Naive thymus-derived CD4-positive, alpha-beta T cell (primary cell): ENCODE results near the gene PLPP1. TPM values are rescaled to one million over a fixed set of nuclear protein-coding genes. Genes with fewer than 3 reads are reported as not detected.
A peak's percentile ranks its signal among the peaks of the same experiment; 100 is the strongest.

Experiments
- ATAC-seq: fragments of 150-1000 bp; cut with Tn5 transposase; 2 replicates; pipeline ENCODE4 v1.10.0; 2021; ENCODE audit warnings: mild to moderate bottlenecking, moderate library complexity
- CTCF ChIA-PET: fragments of 350-600 bp; sonication (Branson Sonifier 250); formaldehyde crosslinking; loops from one replicate; lab custom pipeline; 2021; ENCODE audit warnings: antibody characterized with exemption; lab: Charles Lee
- POLR2A ChIA-PET: fragments of 350-600 bp; sonication (Branson Sonifier 250); formaldehyde crosslinking; loops from one replicate; lab custom pipeline; 2021; ENCODE audit warnings: antibody characterized with exemption, inconsistent platforms; lab: Charles Lee
- DNase-seq, 9 donors: peaks; one replicate each; pipeline versions ENCODE4 v3.0.0 to v3.0.0-alpha.2; 2020 to 2022; ENCODE audit warnings: mixed read lengths in 1 of 9
- H3K27ac ChIP-seq: one replicate; pipeline ENCODE4 v1.7.0; 2013; ENCODE audit warnings: mild to moderate bottlenecking, low read depth, low read length, moderate library complexity
- H3K27me3 ChIP-seq, 2 donors: one replicate each; pipeline ENCODE4 v1.7.0; 2013; ENCODE audit warnings: low read length in 2 of 2, mild to moderate bottlenecking in 2 of 2, moderate library complexity in 2 of 2; ENCODE audit not compliant: control insufficient read depth in 2 of 2, insufficient read depth in 2 of 2
- H3K36me3 ChIP-seq, 3 experiments: 1 replicate in 2 of 3; 2 replicates in 1 of 3; pipeline ENCODE4 v1.7.0; 2013; ENCODE audit warnings: low read length in 3 of 3, mild to moderate bottlenecking in 3 of 3, moderate library complexity in 1 of 3; ENCODE audit not compliant: insufficient read depth in 3 of 3, control insufficient read depth in 2 of 3
- H3K4me1 ChIP-seq, 2 donors: one replicate each; pipeline ENCODE4 v1.7.0; 2013; ENCODE audit warnings: low read length in 2 of 2, mild to moderate bottlenecking in 2 of 2, moderate library complexity in 1 of 2; ENCODE audit not compliant: control insufficient read depth in 2 of 2, insufficient read depth in 2 of 2
- H3K4me3 ChIP-seq: 2 replicates; pipeline ENCODE4 v1.7.0; 2013; ENCODE audit warnings: mild to moderate bottlenecking, low read length
- H3K9me3 ChIP-seq, 3 experiments: 1 replicate in 2 of 3; 2 replicates in 1 of 3; pipeline ENCODE4 v1.7.0; 2013; ENCODE audit warnings: low read length in 3 of 3; ENCODE audit not compliant: control insufficient read depth in 2 of 3
- H3K27ac Mint-ChIP-seq, 9 donors: one replicate each; pipeline ENCODE4 v1.8.0; 2020 to 2022; ENCODE audit warnings: mixed read lengths in 9 of 9, mild to moderate bottlenecking in 8 of 9, moderate library complexity in 5 of 9, inconsistent platforms in 2 of 9
- H3K27me3 Mint-ChIP-seq, 5 donors: one replicate each; pipeline ENCODE4 v1.8.0; 2021 to 2022; ENCODE audit warnings: mixed read lengths in 5 of 5, mild to moderate bottlenecking in 1 of 5
- H3K36me3 Mint-ChIP-seq, 5 donors: one replicate each; pipeline ENCODE4 v1.8.0; 2020 to 2022; ENCODE audit warnings: mixed read lengths in 5 of 5, mild to moderate bottlenecking in 3 of 5, inconsistent platforms in 1 of 5
- H3K4me1 Mint-ChIP-seq, 7 donors: one replicate each; pipeline ENCODE4 v1.8.0; 2020 to 2022; ENCODE audit warnings: mixed read lengths in 7 of 7, mild to moderate bottlenecking in 3 of 7, inconsistent platforms in 1 of 7
- H3K4me3 Mint-ChIP-seq, 10 donors: one replicate each; pipeline ENCODE4 v1.8.0; 2020 to 2022; ENCODE audit warnings: mild to moderate bottlenecking in 10 of 10, mixed read lengths in 10 of 10, moderate library complexity in 6 of 10, inconsistent platforms in 2 of 10
- H3K9me3 Mint-ChIP-seq, 11 donors: one replicate each; pipeline ENCODE4 v1.8.0; 2020 to 2022; ENCODE audit warnings: mixed read lengths in 11 of 11, mild to moderate bottlenecking in 4 of 11, inconsistent platforms in 1 of 11, moderate library complexity in 1 of 11
- intact Hi-C, 2 donors: fragments of 100-400 bp; cut with micrococcal nuclease; formaldehyde crosslinking; loops; one replicate each; pipeline ENCODE4 v1.15.1; 2023
- polyA plus RNA-seq, 2 donors: library from polyadenylated mRNA; unstranded; fragments of 300-500 nt; fragmentation: Illumina TruSeq; gene quantifications; one replicate each; pipeline ENCODE4 v1.2.3, GENCODE V29; 2021
- total RNA-seq, 6 experiments: library from RNA in 5 of 6; stranded (reverse) in 5 of 6; gene quantifications; 1 replicate in 5 of 6; 2 replicates in 1 of 6; pipeline ENCODE4 v1.2.3 and lab custom pipeline; 2021 to 2026

The PLPP1 gene
- total and polyA plus RNA-seq, 7 experiments from 2014 or later: 8.0 to 31.3 (median 12.9) TPM

DNA sequence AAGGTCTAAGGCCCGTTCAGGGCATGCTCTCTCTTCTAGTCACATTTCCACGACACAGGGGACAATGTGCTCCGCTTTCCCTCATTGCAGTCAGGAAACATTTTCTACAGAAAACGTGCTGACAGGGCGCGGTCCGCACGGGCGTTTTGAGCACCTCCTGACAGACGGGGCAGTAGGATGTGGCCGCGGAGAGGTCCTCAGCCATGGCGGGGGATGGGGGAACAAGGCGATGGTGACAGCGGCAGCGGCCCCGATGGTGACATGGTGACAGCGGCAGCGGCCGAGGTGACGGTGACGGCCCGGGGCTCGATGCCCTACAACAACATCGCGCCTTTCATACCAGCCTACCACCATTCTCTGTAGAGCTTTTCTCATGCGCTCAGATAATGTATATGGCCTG, 4.1 kb downstream of the PLPP1 start:
- Mint-ChIP-seq H3K4me3 (peak overlapping the region in 2 of 10 donors; percentile 2 to 17), H3K9me3 (no peaks in the 10 kb centered on the region), H3K36me3 (peaks cover 0 to 26% (median 18%) of the 10 kb centered on the region in 5 donors), H3K4me1 (peaks cover 17 to 50% (median 45%) of the 10 kb centered on the region in 7 donors), H3K27me3 (no peaks in the 10 kb centered on the region), H3K27ac (no peak overlapping the region)
- POLR2A ChIA-PET: no interaction called here
- CTCF ChIA-PET: no interaction called here
- Histone ChIP-seq H3K36me3 (peaks cover 0 to 9% (median 0%) of the 10 kb centered on the region in 3 experiments), H3K27me3 (no peaks in the 10 kb centered on the region), H3K27ac (no peak overlapping the region), H3K4me1 (peaks cover 6 to 15% of the 10 kb centered on the region in 2 donors), H3K4me3 (no peak overlapping the region), H3K9me3 (no peaks in the 10 kb centered on the region)
- DNase-seq (no peak), ATAC-seq (no peak)
- intact Hi-C loops: loop anchor here in 1 of 2 donors (10.0 kb wide), 2 partner anchors 116 to 1644 kb away; partner anchors contain the start of gene GPBP1

DNA sequence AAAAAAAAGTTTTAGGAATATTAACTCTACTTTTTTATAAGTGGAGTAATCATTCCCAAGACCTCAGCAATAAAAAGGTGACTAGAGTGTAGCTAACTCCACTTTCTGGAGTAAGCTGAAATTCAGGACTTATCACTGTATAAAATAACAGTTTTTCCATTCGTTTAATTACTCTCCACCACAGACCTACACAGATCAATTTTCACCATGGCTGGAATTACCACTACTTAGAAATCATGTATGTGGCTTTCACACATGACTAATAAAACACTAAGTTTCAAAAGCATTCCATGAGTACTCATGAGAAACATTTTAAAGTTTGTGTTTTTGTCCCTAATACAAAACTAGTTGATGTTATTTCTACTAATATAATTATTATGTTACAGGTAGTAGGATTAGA, 9.9 kb downstream of the PLPP1 start:
- H3K27ac ChIP-seq: no peak overlapping the region
- H3K36me3 ChIP-seq: no peaks in the 10 kb centered on the region
- intact Hi-C loops: loop anchor here in 1 of 2 donors (10.0 kb wide), 1 partner anchor 70 kb away; no protein-coding TSS in a partner anchor
- no peaks in the 10 kb centered on the region for H3K9me3 Mint-ChIP-seq
- CTCF ChIA-PET: no interaction called here
- no peak overlapping the region for H3K4me3 ChIP-seq
- ATAC-seq: no peak
- no peak overlapping the region for H3K4me3 Mint-ChIP-seq
- no peaks in the 10 kb centered on the region for H3K27me3 Mint-ChIP-seq
- peak overlapping the region in 1 of 9 donors; percentile 18 for H3K27ac Mint-ChIP-seq
- H3K36me3 Mint-ChIP-seq: peaks cover 0 to 27% (median 14%) of the 10 kb centered on the region in 5 donors
- DNase-seq: no peak
- no peaks in the 10 kb centered on the region for H3K4me1 ChIP-seq
- POLR2A ChIA-PET: interaction anchor here (0.7 kb wide), 1 partner anchor 10 kb away, joined by 3 read pairs; the partner anchor contains the start of gene PLPP1
- peaks cover 4 to 33% (median 13%) of the 10 kb centered on the region in 7 donors for H3K4me1 Mint-ChIP-seq
- H3K27me3 ChIP-seq: no peaks in the 10 kb centered on the region
- H3K9me3 ChIP-seq: no peaks in the 10 kb centered on the region

DNA sequence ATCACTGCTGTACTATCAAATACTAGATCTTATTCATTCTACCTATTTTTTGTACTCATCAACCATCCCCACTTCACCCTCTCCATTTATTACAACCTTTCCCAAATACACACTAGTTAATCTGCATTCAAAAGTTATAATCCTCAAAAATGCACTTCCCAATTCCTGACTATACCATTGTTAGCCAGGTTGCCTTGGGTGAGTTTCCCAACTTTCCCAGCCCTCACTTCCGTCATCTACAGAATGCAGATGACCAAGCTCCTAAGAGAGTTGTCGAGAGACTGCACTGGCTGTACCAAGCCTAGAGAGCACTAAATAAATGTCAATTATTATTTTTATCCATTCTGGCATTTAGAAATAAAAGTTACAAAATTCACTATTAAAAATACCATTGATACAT, 11.5 kb downstream of the PLPP1 start:
- Mint-ChIP-seq H3K9me3 (no peaks in the 10 kb centered on the region), H3K36me3 (peaks cover 0 to 31% (median 16%) of the 10 kb centered on the region in 5 donors), H3K4me1 (peaks cover 4 to 39% (median 17%) of the 10 kb centered on the region in 7 donors), H3K27me3 (no peaks in the 10 kb centered on the region), H3K27ac (peak overlapping the region in 1 of 9 donors; percentile 19), H3K4me3 (no peak overlapping the region)
- no peaks in the 10 kb centered on the region for H3K4me1 ChIP-seq
- H3K9me3 ChIP-seq: no peaks in the 10 kb centered on the region
- DNase-seq: no peak
- intact Hi-C loops: loop anchor here in 1 of 2 donors (10.0 kb wide), 1 partner anchor 68 kb away; no protein-coding TSS in a partner anchor
- no peaks in the 10 kb centered on the region for H3K36me3 ChIP-seq
- no peak overlapping the region for H3K27ac ChIP-seq
- ChIA-PET CTCF (no interaction called here), POLR2A (interaction anchor here (0.8 kb wide), 1 partner anchor 8 kb away, joined by 4 read pairs; no protein-coding TSS in a partner anchor)
- H3K27me3 ChIP-seq: no peaks in the 10 kb centered on the region
- ATAC-seq: no peak
- H3K4me3 ChIP-seq: no peak overlapping the region

DNA sequence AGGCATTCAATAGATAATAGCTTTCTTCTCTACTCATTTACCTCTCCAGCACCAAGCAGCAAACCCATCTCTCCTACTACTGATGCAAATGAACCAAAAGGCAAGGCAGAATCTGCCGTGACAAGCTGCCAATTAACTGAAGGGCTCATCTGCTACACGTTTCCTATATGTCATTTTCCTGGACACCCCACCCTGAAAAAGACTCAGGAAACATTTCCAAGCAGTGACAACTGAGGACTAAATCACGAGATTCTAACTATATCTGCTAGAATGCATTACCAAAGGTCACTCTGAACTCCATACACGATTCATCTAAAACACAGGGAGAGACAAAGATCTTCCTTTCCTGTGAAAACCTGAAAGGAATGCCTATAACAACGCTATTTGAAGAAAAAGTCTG, 12.9 kb downstream of the PLPP1 start:
- ATAC-seq (no peak), DNase-seq (no peak)
- H3K27me3 Mint-ChIP-seq: no peaks in the 10 kb centered on the region
- POLR2A ChIA-PET: no interaction called here
- Histone ChIP-seq H3K27ac (no peak overlapping the region), H3K4me1 (no peaks in the 10 kb centered on the region), H3K27me3 (no peaks in the 10 kb centered on the region), H3K36me3 (no peaks in the 10 kb centered on the region), H3K4me3 (no peak overlapping the region), H3K9me3 (no peaks in the 10 kb centered on the region)
- H3K4me3 Mint-ChIP-seq: no peak overlapping the region
- no peak overlapping the region for H3K27ac Mint-ChIP-seq
- CTCF ChIA-PET: interaction anchor here (0.7 to 0.9 kb wide), 2 partner anchors 11 to 14 kb away, joined by 3 to 6 read pairs; no protein-coding TSS in a partner anchor
- peaks cover 4 to 29% (median 14%) of the 10 kb centered on the region in 7 donors for H3K4me1 Mint-ChIP-seq
- peaks cover 0 to 22% (median 9%) of the 10 kb centered on the region in 5 donors for H3K36me3 Mint-ChIP-seq
- intact Hi-C loops: loop anchor here in 1 of 2 donors (10.0 kb wide), 1 partner anchor 67 kb away; no protein-coding TSS in a partner anchor
- H3K9me3 Mint-ChIP-seq: no peaks in the 10 kb centered on the region

DNA sequence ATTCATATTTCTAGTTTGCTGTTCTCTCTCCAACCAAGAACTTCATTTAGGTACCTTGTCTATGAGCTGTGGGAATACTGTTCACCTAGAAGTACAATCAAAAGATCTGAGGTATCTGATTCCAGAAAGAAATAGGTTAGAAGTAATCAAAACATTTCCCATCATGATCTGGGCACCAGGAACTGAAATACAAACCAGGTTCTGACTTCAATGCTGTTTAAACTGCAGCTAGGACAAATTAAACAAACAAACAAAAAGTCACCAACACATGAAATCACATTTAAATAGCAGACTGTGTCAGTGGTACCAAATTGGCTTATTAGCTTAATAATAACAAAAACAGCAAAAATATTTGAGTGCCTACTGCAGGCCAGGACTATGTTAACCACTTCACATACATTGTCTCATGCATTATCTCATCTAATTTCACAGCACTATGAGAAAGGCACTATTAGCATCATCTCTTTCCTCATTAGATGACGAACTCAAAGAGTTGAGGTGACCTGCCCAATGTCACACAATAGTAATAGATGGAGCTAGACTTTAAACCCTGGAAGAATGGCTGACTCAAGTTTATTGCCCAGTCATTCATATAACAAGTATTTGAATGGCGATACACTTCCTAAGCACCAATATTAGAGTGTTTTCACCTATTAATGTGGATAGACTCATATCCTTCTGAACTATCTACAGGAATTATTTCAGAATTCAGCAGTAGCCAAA, 14.5 kb downstream of the PLPP1 start:
- Mint-ChIP-seq H3K4me1 (peaks cover 13 to 41% (median 19%) of the 10 kb centered on the region in 7 donors), H3K27me3 (no peaks in the 10 kb centered on the region), H3K36me3 (peaks cover 0 to 15% (median 9%) of the 10 kb centered on the region in 5 donors), H3K4me3 (no peak overlapping the region), H3K9me3 (no peaks in the 10 kb centered on the region), H3K27ac (no peak overlapping the region)
- H3K9me3 ChIP-seq: no peaks in the 10 kb centered on the region
- POLR2A ChIA-PET: no interaction called here
- CTCF ChIA-PET: interaction anchor here (0.6 kb wide), 1 partner anchor 61 kb away, joined by 3 read pairs; no protein-coding TSS in a partner anchor
- H3K4me3 ChIP-seq: no peak overlapping the region
- H3K27me3 ChIP-seq: no peaks in the 10 kb centered on the region
- DNase-seq (no peak), ATAC-seq (no peak)
- no peaks in the 10 kb centered on the region for H3K36me3 ChIP-seq
- intact Hi-C loops: loop anchor here in 1 of 2 donors (10.0 kb wide), 1 partner anchor 65 kb away; no protein-coding TSS in a partner anchor
- no peak overlapping the region for H3K27ac ChIP-seq
- no peaks in the 10 kb centered on the region for H3K4me1 ChIP-seq

DNA sequence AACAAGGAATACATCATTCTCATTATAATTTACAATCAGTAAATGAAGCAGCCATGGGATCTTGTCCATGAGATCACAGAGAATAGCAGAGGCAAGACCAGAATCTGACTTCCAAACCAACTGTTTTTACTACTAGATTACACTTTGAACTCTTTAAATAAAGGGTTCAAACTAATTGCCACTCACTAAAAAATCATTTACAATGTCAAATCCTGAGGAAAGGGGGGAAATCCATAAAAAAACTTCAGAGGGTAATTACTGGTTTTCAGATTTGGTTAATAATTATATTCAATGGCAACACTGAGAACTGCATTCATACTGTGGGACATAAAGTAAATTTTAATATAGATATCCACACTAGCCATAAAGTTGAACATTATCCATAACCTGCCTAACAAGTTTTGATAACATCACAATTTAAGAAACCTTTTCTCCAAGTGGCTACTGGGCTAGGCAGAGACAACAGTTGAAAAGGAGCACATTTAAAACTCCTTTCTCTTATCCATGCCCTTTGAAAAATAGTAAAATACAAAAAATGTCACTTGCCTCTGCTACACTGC, 15.9 kb downstream of the PLPP1 start:
- no peaks in the 10 kb centered on the region for H3K27me3 ChIP-seq
- H3K4me1 ChIP-seq: no peaks in the 10 kb centered on the region
- H3K27ac ChIP-seq: no peak overlapping the region
- Mint-ChIP-seq H3K27ac (peak overlapping the region in 1 of 9 donors; percentile 24), H3K36me3 (peaks cover 0 to 14% (median 9%) of the 10 kb centered on the region in 5 donors), H3K27me3 (no peaks in the 10 kb centered on the region), H3K4me3 (no peak overlapping the region), H3K9me3 (no peaks in the 10 kb centered on the region), H3K4me1 (peaks cover 15 to 50% (median 27%) of the 10 kb centered on the region in 7 donors)
- intact Hi-C loops: no loop called here
- ATAC-seq: no peak
- no peak overlapping the region for H3K4me3 ChIP-seq
- DNase-seq: no peak
- CTCF ChIA-PET: no interaction called here
- H3K9me3 ChIP-seq: no peaks in the 10 kb centered on the region
- H3K36me3 ChIP-seq: no peaks in the 10 kb centered on the region
- POLR2A ChIA-PET: no interaction called here
